ENCODE results near the gene COL4A6. TPM values are rescaled to one million over a fixed set of nuclear protein-coding genes. Genes with fewer than 3 reads are reported as not detected.

The COL4A6 gene
- polyA plus RNA-seq, 1 donor from 2014 or later: 1.6 TPM

- Histone ChIP-seq H3K27me3 (ENCODE audit: insufficient read depth, low read depth, low read length) (no peaks in the 10 kb centered on the region), H3K27ac (ENCODE audit: low read length) (no peak overlapping the region), H2AFZ (ENCODE audit: low read depth, low read length) (no peak overlapping the region), H3K4me3 (ENCODE audit: low read length) (no peak overlapping the region), H3F3A (ENCODE audit: insufficient read depth, low read length, poor library complexity, severe bottlenecking) (no peaks in the 10 kb centered on the region), H3K9ac (ENCODE audit: low read length) (no peak overlapping the region), H3K79me2 (replicated peaks; ENCODE audit: insufficient read depth, low read length) (no peaks in the 10 kb centered on the region), H3K9me2 (ENCODE audit: insufficient read depth, low read length) (no peaks in the 10 kb centered on the region), H3K36me3 (ENCODE audit: insufficient read depth, low read length) (no peaks in the 10 kb centered on the region), H3K4me2 (ENCODE audit: low read length) (no peak overlapping the region), H4K20me1 (ENCODE audit: insufficient read depth) (no peaks in the 10 kb centered on the region), H3K9me3 (ENCODE audit: low read length) (no peaks in the 10 kb centered on the region)
- TF ChIP-seq CTCF (IDR thresholded peaks at IDR 0.05; ENCODE audit: poor library complexity, severe bottlenecking) (no peak), EZH2 (IDR thresholded peaks at IDR 0.05; ENCODE audit: borderline replicate concordance, insufficient read depth, low read length, poor library complexity, severe bottlenecking) (no peak), RAD21 (conservative IDR thresholded peaks at IDR 0.05) (no peak), REST (IDR thresholded peaks at IDR 0.05; ENCODE audit: borderline replicate concordance) (no peak), POLR2AphosphoS5 (IDR thresholded peaks at IDR 0.05) (no peak), MXI1 (conservative IDR thresholded peaks at IDR 0.05; ENCODE audit: poor library complexity, severe bottlenecking) (no peak), EP300 (conservative IDR thresholded peaks at IDR 0.05; ENCODE audit: poor library complexity, severe bottlenecking) (no peak), TAF1 (IDR thresholded peaks at IDR 0.05; ENCODE audit: low read depth) (no peak), SMC3 (conservative IDR thresholded peaks at IDR 0.05; ENCODE audit: poor library complexity) (no peak)
Observed at GRCh38 chrX:108312011-108312410, 126.2 kb downstream of the COL4A6 start.

GRCh38 chrX:108310506-108310905, 127.7 kb downstream of the COL4A6 start:
- TF ChIP-seq CTCF (IDR thresholded peaks at IDR 0.05; ENCODE audit: poor library complexity, severe bottlenecking) (no peak), EP300 (conservative IDR thresholded peaks at IDR 0.05; ENCODE audit: poor library complexity, severe bottlenecking) (no peak), POLR2AphosphoS5 (IDR thresholded peaks at IDR 0.05) (no peak), REST (IDR thresholded peaks at IDR 0.05; ENCODE audit: borderline replicate concordance) (no peak), EZH2 (IDR thresholded peaks at IDR 0.05; ENCODE audit: borderline replicate concordance, insufficient read depth, low read length, poor library complexity, severe bottlenecking) (no peak), RAD21 (conservative IDR thresholded peaks at IDR 0.05) (no peak), TAF1 (IDR thresholded peaks at IDR 0.05; ENCODE audit: low read depth) (no peak), MXI1 (conservative IDR thresholded peaks at IDR 0.05; ENCODE audit: poor library complexity, severe bottlenecking) (no peak), SMC3 (conservative IDR thresholded peaks at IDR 0.05; ENCODE audit: poor library complexity) (no peak)
- no peaks in the 10 kb centered on the region for H3K27me3 ChIP-seq (ENCODE audit: insufficient read depth, low read depth, low read length)

More at GRCh38 chrX:108310506-108310905, 127.7 kb downstream of the COL4A6 start:
- Histone ChIP-seq H3K4me3 (ENCODE audit: low read length) (no peak overlapping the region), H3F3A (ENCODE audit: insufficient read depth, low read length, poor library complexity, severe bottlenecking) (no peaks in the 10 kb centered on the region), H3K9ac (ENCODE audit: low read length) (no peak overlapping the region), H3K9me2 (ENCODE audit: insufficient read depth, low read length) (no peaks in the 10 kb centered on the region), H4K20me1 (ENCODE audit: insufficient read depth) (no peaks in the 10 kb centered on the region), H3K36me3 (ENCODE audit: insufficient read depth, low read length) (no peaks in the 10 kb centered on the region), H3K79me2 (replicated peaks; ENCODE audit: insufficient read depth, low read length) (no peaks in the 10 kb centered on the region), H2AFZ (ENCODE audit: low read depth, low read length) (no peak overlapping the region), H3K27ac (ENCODE audit: low read length) (no peak overlapping the region), H3K9me3 (ENCODE audit: low read length) (no peaks in the 10 kb centered on the region), H3K4me2 (ENCODE audit: low read length) (no peak overlapping the region)

All from neural cell (in vitro differentiated cells).